Activated CD4-positive, CD25-positive, alpha-beta regulatory T cell treated with anti-CD3 and anti-CD28 coated beads, Interleukin-2, amount 50 U/mL, for 72 hours (primary cell): Measurements from ENCODE around the gene AMIGO3.
"Not testable (repeated sequence)": the region's sequence is repeated elsewhere in the genome, so short reads cannot be mapped to it uniquely, and the experiment has no call there.

Experiments used
- DNase-seq: peaks from one replicate; pipeline ENCODE4 v3.0.0; 2021

AMIGO3 gene, protein sequence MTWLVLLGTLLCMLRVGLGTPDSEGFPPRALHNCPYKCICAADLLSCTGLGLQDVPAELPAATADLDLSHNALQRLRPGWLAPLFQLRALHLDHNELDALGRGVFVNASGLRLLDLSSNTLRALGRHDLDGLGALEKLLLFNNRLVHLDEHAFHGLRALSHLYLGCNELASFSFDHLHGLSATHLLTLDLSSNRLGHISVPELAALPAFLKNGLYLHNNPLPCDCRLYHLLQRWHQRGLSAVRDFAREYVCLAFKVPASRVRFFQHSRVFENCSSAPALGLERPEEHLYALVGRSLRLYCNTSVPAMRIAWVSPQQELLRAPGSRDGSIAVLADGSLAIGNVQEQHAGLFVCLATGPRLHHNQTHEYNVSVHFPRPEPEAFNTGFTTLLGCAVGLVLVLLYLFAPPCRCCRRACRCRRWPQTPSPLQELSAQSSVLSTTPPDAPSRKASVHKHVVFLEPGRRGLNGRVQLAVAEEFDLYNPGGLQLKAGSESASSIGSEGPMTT

GRCh38 chr3:49719214-49719884 lies at the start of gene AMIGO3:
AMIGO3 (minus strand) TSS chr3:49719684; CDS start chr3:49719465, 219 bp downstream.
- DNase-seq, result peak; percentile 87

DNA sequence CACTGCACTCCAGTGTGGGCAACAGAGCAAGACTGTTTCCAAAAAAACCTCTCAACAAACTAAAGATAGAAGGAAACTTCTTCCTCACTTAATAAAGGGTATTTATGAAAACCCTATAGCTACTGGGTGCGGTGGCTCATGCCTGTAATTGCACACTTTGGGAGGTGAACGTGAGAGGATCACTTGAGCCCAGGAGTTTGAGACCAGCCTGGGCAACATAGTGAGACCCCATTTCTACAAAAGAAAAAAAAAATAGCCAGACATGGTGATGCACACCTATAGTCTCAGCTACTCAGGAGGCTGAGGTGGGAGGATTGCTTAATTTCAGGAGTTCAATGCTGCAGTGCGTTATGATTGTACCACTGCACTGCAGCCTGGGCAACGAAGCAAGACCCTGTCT lies 44.5 kb upstream of the AMIGO3 start:
- no peak for DNase-seq

- no peak for DNase-seq
Observed at GRCh38 chr3:49761661-49762060, 42.2 kb upstream of the AMIGO3 start.

GRCh38 chr3:49759226-49759625 lies 39.7 kb upstream of the AMIGO3 start:
- DNase-seq, result no peak

DNA sequence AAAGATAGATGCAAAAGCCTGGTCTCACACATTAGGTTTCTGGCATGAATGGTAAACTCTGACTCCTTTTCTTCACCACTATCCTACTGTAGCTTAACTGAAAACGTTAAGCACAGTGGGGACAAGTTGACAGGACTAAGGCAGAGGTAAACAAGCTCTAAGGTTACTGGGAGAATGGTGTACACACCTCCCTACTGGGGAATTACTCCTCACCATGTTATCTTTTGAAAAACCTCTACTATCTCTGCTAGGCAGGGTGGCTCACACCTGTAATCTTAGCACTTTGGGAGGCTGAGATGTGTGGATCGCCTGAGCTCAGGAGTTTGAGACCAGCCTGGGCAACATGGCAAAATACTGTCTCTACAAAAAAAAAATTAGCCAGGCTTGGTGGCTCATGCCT lies 37.7 kb upstream of the AMIGO3 start:
- DNase-seq, result no peak

DNA sequence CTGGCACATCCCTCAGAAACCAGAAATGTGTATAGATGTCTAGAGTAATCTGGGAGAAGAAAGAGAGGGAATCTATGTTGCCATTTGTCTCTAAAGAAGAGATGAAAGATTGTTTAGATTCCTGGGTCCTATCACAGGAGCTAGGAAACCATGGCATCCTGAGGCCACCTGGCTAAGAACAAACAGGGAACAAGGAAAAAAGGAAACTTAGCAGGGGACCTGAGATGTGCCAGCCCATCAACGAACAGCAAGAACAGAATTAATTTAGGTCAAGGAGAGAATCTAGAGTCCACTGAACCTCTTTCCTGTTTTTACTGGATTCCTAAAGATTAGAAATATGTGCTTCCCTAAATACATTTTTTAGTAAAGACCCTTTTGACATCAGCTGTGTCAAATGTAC lies 36.6 kb upstream of the AMIGO3 start:
- DNase-seq, result no peak

DNA sequence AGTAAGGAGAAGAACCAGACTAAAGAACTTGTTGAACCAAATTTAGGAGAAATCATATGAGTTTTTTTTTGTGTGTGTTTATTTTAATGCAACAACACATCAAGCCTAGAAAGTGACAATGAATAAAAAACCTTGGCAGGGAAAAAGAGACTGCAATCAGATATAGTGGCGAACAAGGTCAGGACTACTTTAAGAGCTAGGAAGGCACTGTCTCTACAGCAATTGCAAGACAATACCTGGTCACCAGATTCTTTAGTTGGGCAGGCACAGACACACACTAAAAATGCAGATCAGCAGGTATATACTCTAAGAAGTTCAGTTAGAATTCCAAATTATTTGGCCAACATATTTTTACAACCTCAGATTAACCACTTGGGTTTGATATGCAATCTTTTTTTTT lies 35.1 kb upstream of the AMIGO3 start:
- DNase-seq, result no peak

- no peak for DNase-seq
Observed at GRCh38 chr3:49751501-49751900, 32.0 kb upstream of the AMIGO3 start.

- DNase-seq, result no peak
Observed at GRCh38 chr3:49750056-49750455, 30.6 kb upstream of the AMIGO3 start.

GRCh38 chr3:49748874-49749273 lies 29.4 kb upstream of the AMIGO3 start:
- DNase-seq, result not testable (repeated sequence)

GRCh38 chr3:49747792-49748480 lies 28.5 kb upstream of the AMIGO3 start:
- DNase-seq, result no peak

DNA sequence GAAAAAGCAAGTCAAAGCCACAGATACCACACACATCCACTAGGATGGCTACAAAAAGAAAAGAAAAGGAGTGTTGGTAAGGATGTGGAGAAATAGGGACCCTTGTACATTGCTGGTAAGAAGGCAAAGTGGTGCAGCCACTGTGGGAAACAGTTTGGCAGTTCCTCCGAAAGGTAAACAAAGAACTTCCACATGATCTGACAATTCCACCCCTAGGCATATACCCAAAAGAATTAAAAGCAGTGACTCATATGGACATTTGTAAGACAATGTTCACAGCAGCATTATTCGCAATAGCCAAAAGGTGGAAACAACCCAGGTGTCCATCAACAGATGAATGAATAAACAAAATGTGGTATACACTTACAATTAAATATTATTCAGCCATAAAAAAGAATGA lies 26.5 kb upstream of the AMIGO3 start:
- no peak for DNase-seq

DNA sequence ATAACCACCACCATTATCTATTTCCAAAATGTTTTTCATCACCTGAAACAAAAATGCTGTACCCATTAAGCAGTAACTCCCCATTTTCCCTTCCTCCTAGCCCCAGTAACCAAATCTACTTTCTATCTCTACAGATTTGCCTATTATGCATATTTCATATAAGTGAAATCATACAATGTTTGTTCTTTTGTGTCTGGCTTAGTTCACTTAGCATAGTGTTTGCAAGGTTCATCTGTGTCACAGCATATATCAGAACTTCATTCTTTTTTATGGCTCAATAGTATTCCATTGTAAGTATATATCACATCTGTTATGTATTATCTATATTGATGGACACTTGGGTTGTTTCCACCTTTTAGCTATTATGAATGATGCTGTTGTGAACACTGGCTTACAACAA lies 20.9 kb upstream of the AMIGO3 start:
- no peak for DNase-seq

DNA sequence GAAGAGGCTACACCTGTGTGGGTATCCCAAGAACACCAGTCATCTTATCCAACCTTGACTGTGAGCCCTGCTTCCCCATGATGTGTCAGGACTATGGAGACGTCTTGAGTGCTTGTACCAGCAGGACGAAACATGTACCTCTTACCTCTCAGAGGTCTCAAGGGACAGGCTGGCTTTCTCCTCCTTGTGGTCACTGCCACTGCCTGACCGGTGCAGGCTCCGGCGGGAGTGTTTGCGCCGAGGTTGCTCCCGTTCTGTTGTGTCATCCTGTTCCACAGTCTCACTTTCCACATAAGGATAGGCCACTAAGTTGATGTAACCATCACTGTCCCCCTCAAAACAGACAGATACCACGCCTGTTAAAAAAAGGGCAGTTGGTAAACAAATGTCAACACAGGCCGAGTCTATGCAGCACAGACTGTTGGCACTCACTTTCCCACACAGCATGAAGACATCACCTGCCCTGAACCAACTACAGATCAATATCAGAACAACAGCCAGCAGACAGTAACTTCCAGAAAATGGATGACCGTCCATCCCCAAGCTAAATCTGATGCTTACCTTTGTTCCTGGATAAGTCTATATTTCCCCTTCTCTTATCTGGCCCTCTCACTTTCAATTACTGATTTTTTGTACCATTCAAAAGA lies 18.7 kb upstream of the AMIGO3 start:
- no peak for DNase-seq

- DNase-seq, result no peak
Observed at GRCh38 chr3:49734752-49735151, 15.3 kb upstream of the AMIGO3 start.

DNA sequence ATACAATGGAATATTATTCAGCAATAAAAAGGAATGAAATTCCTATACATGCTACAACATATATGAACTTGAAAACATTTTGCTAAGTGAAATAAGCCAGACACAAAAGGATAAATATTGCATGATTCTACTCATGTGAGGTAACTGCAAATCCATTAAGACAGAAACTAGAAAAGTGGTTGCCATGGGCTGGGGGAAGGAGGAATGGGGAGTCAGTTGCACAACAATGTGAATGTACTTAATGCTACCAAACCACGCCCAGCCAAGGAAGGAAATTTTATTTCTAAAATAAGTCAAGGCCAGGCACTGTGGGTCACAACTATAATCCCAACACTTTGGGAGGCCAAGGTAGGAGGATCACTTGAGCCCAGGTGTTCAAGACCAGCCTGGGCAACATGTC lies 14.1 kb upstream of the AMIGO3 start:
- DNase-seq, result no peak

DNA sequence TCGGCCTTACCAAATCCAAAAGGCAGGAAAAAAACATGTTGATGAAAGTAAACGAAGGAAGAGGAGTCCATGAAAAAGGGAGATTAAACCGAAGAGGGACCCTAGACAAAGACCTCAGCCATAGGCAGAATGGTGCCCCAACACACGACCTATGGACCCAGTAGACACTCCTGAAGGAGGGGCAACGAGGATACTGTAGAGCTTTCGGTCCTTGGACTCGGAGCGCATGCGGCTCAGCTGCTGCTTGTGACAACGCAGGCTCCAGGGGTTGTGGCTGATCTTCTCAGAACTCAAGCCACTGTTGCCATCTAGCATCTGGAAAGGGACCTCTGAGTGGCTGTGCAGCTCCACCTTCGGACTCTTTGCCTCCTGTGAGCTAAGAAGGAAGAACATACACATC lies 13.1 kb upstream of the AMIGO3 start:
- DNase-seq, result no peak

DNA sequence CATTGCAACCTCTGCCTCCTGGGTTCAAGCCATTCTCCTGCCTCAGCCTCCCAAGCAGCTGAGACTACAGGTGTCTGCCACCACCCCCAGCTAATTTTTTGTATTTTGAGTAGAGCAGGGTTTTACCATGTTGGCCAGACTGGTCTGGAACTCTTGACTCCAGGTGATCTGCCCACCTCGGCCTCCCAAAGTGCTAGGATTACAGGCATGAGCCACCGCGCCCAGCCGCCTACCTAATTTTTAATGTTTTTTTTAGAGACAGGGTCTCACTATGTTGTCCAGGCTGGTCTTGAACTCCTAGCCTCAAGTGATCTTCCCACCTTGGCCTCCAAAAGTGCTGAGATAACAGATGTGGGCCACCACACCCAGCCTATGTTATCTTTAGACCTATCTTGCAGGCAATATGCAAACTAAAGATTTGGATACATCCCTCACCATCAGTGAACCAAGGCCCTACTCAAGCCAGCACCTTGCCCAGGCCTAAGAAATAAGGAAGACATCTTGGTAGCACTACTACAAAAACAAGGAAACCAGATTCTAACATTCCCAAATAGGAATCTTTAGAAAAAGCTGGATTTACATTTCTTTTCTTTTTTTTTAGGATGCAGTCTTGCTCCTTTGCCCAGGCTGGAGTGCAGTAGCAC lies 10.6 kb upstream of the AMIGO3 start:
- no peak for DNase-seq

- no peak for DNase-seq
Observed at GRCh38 chr3:49727924-49728361, 8.5 kb upstream of the AMIGO3 start.

- DNase-seq, result no peak
Observed at GRCh38 chr3:49727154-49727923, 7.9 kb upstream of the AMIGO3 start.

DNA sequence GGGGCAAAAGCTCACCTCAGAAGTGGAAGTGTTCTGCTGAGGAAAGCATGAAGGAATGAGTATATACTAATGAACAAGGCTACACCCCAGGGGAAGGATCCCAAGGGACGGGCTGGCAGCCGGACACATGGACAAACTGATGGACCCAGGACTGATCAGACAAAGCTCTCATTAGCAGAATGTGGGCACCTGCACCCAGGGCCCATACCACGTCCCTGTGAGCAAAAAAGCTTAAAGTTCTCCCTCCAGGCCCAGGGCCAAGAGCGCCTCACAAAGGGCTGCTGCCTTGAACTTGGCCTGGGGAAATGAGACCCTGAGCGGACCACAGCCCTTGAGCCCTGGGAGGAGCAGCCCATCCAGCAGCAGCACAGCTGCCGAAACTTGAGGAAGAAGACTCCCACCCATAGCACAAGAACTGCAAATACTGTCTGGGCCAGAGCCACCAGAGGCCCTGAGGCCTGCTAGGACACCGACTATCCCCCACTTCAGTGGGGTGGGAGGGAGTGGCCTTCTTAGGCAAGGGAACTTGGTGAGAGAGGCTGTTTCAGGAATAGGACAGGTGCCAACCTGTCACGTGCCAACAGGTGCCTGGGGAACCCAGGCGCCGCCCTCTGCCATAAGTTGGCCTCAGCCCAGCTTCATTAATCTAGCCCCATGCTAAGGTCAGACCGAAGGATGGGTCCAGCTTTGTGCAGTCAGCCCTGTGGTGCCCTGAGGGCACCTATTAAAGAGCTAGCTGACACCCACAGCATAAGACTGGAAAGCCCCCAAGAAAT lies 6.6 kb upstream of the AMIGO3 start:
- DNase-seq, result no peak
